B cell (primary cell): Measurements from ENCODE around the gene GALNT7. TPM values are rescaled to one million over a fixed set of nuclear protein-coding genes. Genes with fewer than 3 reads are reported as not detected.

ENCODE experiments used
- ATAC-seq: fragments of 200-7000 bp; cut with Tn5 transposase; one replicate; pipeline ENCODE4 v1.10.0; 2021; ENCODE audit warnings: low read depth, mild to moderate bottlenecking, moderate number of reproducible peaks, moderate library complexity
- CTCF ChIA-PET: fragments of 350-600 bp; sonication (Branson Sonifier 250); formaldehyde crosslinking; loops from one replicate; lab custom pipeline; 2021; ENCODE audit warnings: antibody characterized with exemption, inconsistent platforms; lab: Charles Lee
- POLR2A ChIA-PET: fragments of 350-600 bp; sonication (Branson Sonifier 250); formaldehyde crosslinking; loops from one replicate; lab custom pipeline; 2021; ENCODE audit warnings: antibody characterized with exemption; lab: Charles Lee
- DNase-seq: peaks from one replicate; pipeline ENCODE4 v3.0.0; 2013
- H2AFZ ChIP-seq: 2 replicates; pipeline ENCODE4 v1.6.1; 2012; ENCODE audit warnings: mild to moderate bottlenecking, low read depth, low read length; ENCODE audit not compliant: insufficient read depth, poor library complexity, severe bottlenecking
- H3K27ac ChIP-seq, 2 donors: 1 replicate in 1 of 2; 2 replicates in 1 of 2; pipeline ENCODE4 v1.5.1; 2012 to 2013; ENCODE audit warnings: low read length in 2 of 2, mild to moderate bottlenecking in 2 of 2, moderate library complexity in 1 of 2
- H3K27me3 ChIP-seq, 4 experiments: fragments of 200-600 bp in 1 of 4; sonication (generic) in 1 of 4; replicated peaks in 1 of 4; 1 replicate in 2 of 4; 2 replicates in 2 of 4; pipeline versions ENCODE4 v1.6.1 to v1.7.0; 2013 to 2016; ENCODE audit warnings: low read length in 3 of 4, mild to moderate bottlenecking in 2 of 4, mixed read lengths in 1 of 4, moderate library complexity in 1 of 4; ENCODE audit not compliant: insufficient read depth in 4 of 4, control insufficient read depth in 3 of 4; ENCODE audit errors: control extremely low read depth in 1 of 4
- H3K36me3 ChIP-seq, 2 experiments: replicated peaks in 1 of 2; 1 replicate in 1 of 2; 2 replicates in 1 of 2; pipeline versions ENCODE4 v1.6.1 to v1.7.1; 2013; ENCODE audit warnings: low read length in 1 of 2; ENCODE audit not compliant: insufficient read depth in 2 of 2, control insufficient read depth in 1 of 2; ENCODE audit errors: control extremely low read depth in 1 of 2, extremely low read depth in 1 of 2
- H3K4me1 ChIP-seq, 2 donors: fragments of 200-600 bp in 1 of 2; sonication (generic) in 1 of 2; 1 replicate in 1 of 2; 2 replicates in 1 of 2; pipeline versions ENCODE4 v1.5.1 to v1.6.1; 2013 to 2017; ENCODE audit warnings: low read length in 2 of 2; ENCODE audit not compliant: control insufficient read depth in 2 of 2, insufficient read depth in 2 of 2
- H3K4me2 ChIP-seq: replicated peaks from 2 replicates; pipeline ENCODE3; 2012; ENCODE audit warnings: mild to moderate bottlenecking, low read depth, low read length; ENCODE audit not compliant: poor library complexity, severe bottlenecking
- H3K4me3 ChIP-seq, 5 experiments: fragments of 200-600 bp in 1 of 5; sonication (generic) in 1 of 5; 1 replicate in 3 of 5; 2 replicates in 2 of 5; pipeline versions ENCODE4 v1.5.1 to v1.7.0; 2011 to 2016; ENCODE audit warnings: low read length in 4 of 5, mild to moderate bottlenecking in 4 of 5, low read depth in 2 of 5, control low read depth in 1 of 5, moderate library complexity in 1 of 5; ENCODE audit not compliant: insufficient read depth in 1 of 5; ENCODE audit errors: control extremely low read depth in 1 of 5, extremely low read depth in 1 of 5
- H3K79me2 ChIP-seq: fragments of 200-600 bp; sonication (generic); one replicate; pipeline ENCODE4 v1.6.0; 2016; ENCODE audit warnings: low read length; ENCODE audit not compliant: control insufficient read depth, insufficient read depth
- H3K9ac ChIP-seq: fragments of 200-600 bp; sonication (generic); 2 replicates; pipeline ENCODE4 v1.6.1; 2017; ENCODE audit warnings: mild to moderate bottlenecking, low read length, moderate library complexity
- H3K9me3 ChIP-seq, 3 donors: one replicate each; pipeline versions ENCODE4 v1.6.1 to v1.7.1; 2013; ENCODE audit warnings: low read length in 2 of 3; ENCODE audit not compliant: control insufficient read depth in 2 of 3, insufficient read depth in 1 of 3; ENCODE audit errors: control extremely low read depth in 1 of 3
- H4K20me1 ChIP-seq: 2 replicates; pipeline ENCODE4 v1.6.0; 2012; ENCODE audit warnings: mild to moderate bottlenecking, low read length; ENCODE audit not compliant: insufficient read depth, control insufficient read depth, poor library complexity, severe bottlenecking
- H3K27ac Mint-ChIP-seq: one replicate; pipeline ENCODE4 v1.8.0; 2021; ENCODE audit warnings: mixed read lengths
- H3K27me3 Mint-ChIP-seq: one replicate; pipeline ENCODE4 v1.8.0; 2021; ENCODE audit warnings: mixed read lengths
- H3K4me1 Mint-ChIP-seq: one replicate; pipeline ENCODE4 v1.8.0; 2021; ENCODE audit warnings: mixed read lengths
- H3K4me3 Mint-ChIP-seq: one replicate; pipeline ENCODE4 v1.8.0; 2021; ENCODE audit warnings: mixed read lengths
- H3K9me3 Mint-ChIP-seq: one replicate; pipeline ENCODE4 v1.8.0; 2022; ENCODE audit warnings: mixed read lengths; ENCODE audit not compliant: insufficient read depth
- EZH2 ChIP-seq: IDR thresholded peaks from 2 replicates; pipeline ENCODE4 v1.6.1; 2012; ENCODE audit warnings: borderline replicate concordance, low read depth, mild to moderate bottlenecking, moderate library complexity, low read length; ENCODE audit not compliant: insufficient read depth, poor library complexity, severe bottlenecking
- WGBS: methylation state at CpG from one replicate; pipeline ENCODE4 v1.1.5; 2013; ENCODE audit warnings: missing lambda C conversion rate; ENCODE audit not compliant: insufficient coverage; 5-methylcytosine and 5-hydroxymethylcytosine counted together
- intact Hi-C: fragments of 100-400 bp; cut with micrococcal nuclease; formaldehyde crosslinking; loops from one replicate; pipeline ENCODE4 v1.10.0; 2022
- polyA plus RNA-seq: library from polyadenylated mRNA; depleted of rRNA; stranded (reverse); fragments of >200 nt; gene quantifications from 2 replicates; pipeline ENCODE4 v1.2.3, GENCODE V29; 2012
- total RNA-seq, 2 donors: library from RNA; stranded (reverse); fragments of 120-200 nt in 1 of 2; gene quantifications; 1 replicate in 1 of 2; 2 replicates in 1 of 2; pipeline versions ENCODE4 v1.2.3 to v1.2.4, GENCODE V29; 2013 to 2022
- TF ChIP-seq, protein P1 (sequence below): fragments of 200-600 bp; IDR thresholded peaks from one replicate; pipeline ENCODE4 v1.8.0; 2022; ENCODE audit warnings: antibody characterized with exemption, mild to moderate bottlenecking

Gene GALNT7
- total and polyA plus RNA-seq, 2 donors (not counting 1 experiment from before 2014, with no cell fraction given), result 5.8 to 23.7 TPM

DNA sequence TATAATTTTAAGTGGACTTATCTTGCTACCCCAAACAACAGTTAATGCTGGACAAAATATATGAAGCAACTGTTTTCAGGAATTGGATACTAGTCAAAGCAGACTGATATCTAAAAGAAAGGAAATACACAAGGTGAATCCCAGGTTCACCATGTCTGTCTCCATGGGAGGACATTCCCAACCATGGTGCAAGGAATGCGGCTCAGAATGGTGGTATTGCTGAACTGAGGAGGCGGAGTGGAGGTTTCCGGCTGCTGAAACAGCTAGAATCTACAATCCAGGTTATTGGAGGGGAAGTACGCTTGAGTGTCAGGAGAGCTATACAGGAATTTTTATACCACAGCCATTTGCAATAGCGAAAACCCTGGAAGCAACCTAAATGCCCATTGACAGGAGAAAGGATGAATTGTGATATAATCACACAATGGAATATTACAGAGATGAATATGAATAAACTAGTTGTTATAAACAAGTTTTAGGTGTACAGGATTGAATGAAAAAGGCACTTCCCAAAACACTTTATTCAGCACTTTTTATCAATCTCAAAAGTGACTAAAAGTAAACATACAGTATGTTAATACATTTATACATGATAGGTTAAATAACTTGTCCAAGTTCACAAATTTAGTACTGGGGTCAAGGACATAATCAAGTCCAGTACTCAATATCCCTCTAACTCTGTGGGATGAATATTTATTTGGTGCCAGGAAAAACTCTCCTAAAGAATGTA lies 156.6 kb downstream of the GALNT7 start:
- POLR2A ChIA-PET, result no interaction called here
- 100% methylated on average over 3 of the region's 5 CpGs for WGBS
- H3K27me3 Mint-ChIP-seq, result no peaks in the 10 kb centered on the region
- Histone ChIP-seq H4K20me1 (no peaks in the 10 kb centered on the region), H3K9me3 (no peaks in the 10 kb centered on the region), H3K27ac (no peak overlapping the region), H3K79me2 (no peaks in the 10 kb centered on the region), H3K4me2 (no peak overlapping the region), H2AFZ (no peak overlapping the region), H3K4me1 (no peaks in the 10 kb centered on the region), H3K36me3 (peaks cover 5 to 12% of the 10 kb centered on the region in 2 experiments), H3K4me3 (no peak overlapping the region), H3K9ac (no peak overlapping the region), H3K27me3 (no peaks in the 10 kb centered on the region)
- ATAC-seq (no peak), DNase-seq (no peak)
- H3K27ac Mint-ChIP-seq, result no peak overlapping the region
- no peak overlapping the region for H3K4me3 Mint-ChIP-seq
- TF ChIP-seq EZH2, result no peak
- TF ChIP-seq, protein P1, sequence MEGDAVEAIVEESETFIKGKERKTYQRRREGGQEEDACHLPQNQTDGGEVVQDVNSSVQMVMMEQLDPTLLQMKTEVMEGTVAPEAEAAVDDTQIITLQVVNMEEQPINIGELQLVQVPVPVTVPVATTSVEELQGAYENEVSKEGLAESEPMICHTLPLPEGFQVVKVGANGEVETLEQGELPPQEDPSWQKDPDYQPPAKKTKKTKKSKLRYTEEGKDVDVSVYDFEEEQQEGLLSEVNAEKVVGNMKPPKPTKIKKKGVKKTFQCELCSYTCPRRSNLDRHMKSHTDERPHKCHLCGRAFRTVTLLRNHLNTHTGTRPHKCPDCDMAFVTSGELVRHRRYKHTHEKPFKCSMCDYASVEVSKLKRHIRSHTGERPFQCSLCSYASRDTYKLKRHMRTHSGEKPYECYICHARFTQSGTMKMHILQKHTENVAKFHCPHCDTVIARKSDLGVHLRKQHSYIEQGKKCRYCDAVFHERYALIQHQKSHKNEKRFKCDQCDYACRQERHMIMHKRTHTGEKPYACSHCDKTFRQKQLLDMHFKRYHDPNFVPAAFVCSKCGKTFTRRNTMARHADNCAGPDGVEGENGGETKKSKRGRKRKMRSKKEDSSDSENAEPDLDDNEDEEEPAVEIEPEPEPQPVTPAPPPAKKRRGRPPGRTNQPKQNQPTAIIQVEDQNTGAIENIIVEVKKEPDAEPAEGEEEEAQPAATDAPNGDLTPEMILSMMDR, result no peak
- no peaks in the 10 kb centered on the region for H3K4me1 Mint-ChIP-seq
- CTCF ChIA-PET, result interaction anchor here (9.6 kb wide), 1 partner anchor 90 kb away, joined by 307 read pairs; no protein-coding TSS in a partner anchor
- H3K9me3 Mint-ChIP-seq, result no peaks in the 10 kb centered on the region
- intact Hi-C loops, result no loop called here

DNA sequence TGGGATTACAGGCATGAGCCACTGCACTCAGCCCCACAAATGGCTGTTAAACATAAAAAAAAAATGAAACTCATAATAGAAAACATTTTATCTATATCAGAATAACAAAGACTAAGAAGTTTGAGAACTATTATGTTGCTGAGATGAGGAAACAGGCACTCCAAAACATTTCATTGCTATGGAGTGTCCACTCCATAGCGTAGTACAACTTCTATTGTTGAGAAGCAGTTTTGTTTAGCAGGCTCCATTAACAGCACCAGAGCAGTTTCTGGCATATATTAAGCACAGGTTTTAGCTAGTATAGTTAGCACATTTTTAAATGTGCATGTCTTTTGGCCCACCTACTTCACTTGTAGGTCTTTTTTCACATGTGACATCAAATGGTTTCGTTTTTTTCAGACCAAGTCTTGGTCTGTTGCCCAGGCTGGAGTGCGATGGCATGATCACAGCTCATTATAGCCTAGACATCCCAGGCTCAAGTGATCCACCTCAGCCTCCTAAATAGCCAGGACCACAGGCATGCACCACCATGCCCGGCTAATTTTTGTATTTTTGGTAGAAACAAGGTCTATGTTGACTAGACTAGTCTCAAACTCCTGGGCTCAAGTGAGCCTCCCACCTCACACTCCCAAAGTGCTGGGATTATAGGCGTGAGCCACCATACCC lies 159.8 kb downstream of the GALNT7 start:
- WGBS, result 100% methylated on average over 2 of the region's 5 CpGs
- POLR2A ChIA-PET, result no interaction called here
- Mint-ChIP-seq H3K27me3 (no peaks in the 10 kb centered on the region), H3K4me3 (no peak overlapping the region), H3K4me1 (peaks cover 16% of the 10 kb centered on the region), H3K27ac (no peak overlapping the region), H3K9me3 (no peaks in the 10 kb centered on the region)
- no peaks in the 10 kb centered on the region for H4K20me1 ChIP-seq
- no peak overlapping the region for H3K9ac ChIP-seq
- CTCF ChIA-PET, result interaction anchor here (1.1 kb wide), 1 partner anchor 90 kb away, joined by 3 read pairs; no protein-coding TSS in a partner anchor
- TF ChIP-seq, protein P1, result no peak
- no peak for TF ChIP-seq EZH2
- no peaks in the 10 kb centered on the region for H3K79me2 ChIP-seq
- H3K27me3 ChIP-seq, result no peaks in the 10 kb centered on the region
- H3K4me3 ChIP-seq, result no peak overlapping the region
- H2AFZ ChIP-seq, result no peak overlapping the region
- ATAC-seq, result no peak
- H3K36me3 ChIP-seq, result peaks cover 3% of the 10 kb centered on the region in 2 experiments
- H3K4me2 ChIP-seq, result no peak overlapping the region
- intact Hi-C loops, result no loop called here
- no peak for DNase-seq
- H3K4me1 ChIP-seq, result peaks cover 11 to 13% of the 10 kb centered on the region in 2 donors
- H3K27ac ChIP-seq, result no peak overlapping the region
- H3K9me3 ChIP-seq, result no peaks in the 10 kb centered on the region
